HG02938 (cell line): ENCODE results near the gene ENDOU.

Experiments used
- ATAC-seq: cut with Tn5 transposase; IDR thresholded peaks from one replicate; pipeline ENCODE4 v1.9.1; 2021; ENCODE audit warnings: mild to moderate bottlenecking, moderate library complexity; ENCODE audit not compliant: unreplicated experiment

ENDOU gene

GRCh38 chr12:47744005-47744651, 18.8 kb upstream of the ENDOU start:
- no peak for ATAC-seq

GRCh38 chr12:47743311-47743860, 18.1 kb upstream of the ENDOU start:
- no peak for ATAC-seq

- no peak for ATAC-seq
Measured at GRCh38 chr12:47742253-47742825, 17.0 kb upstream of the ENDOU start.

- no peak for ATAC-seq
Measured at GRCh38 chr12:47741340-47741703, 16.0 kb upstream of the ENDOU start.

- peak; percentile 42 for ATAC-seq
Measured at GRCh38 chr12:47740606-47741339, 15.5 kb upstream of the ENDOU start.

- peak; percentile 43 for ATAC-seq
Measured at GRCh38 chr12:47739979-47740378, 14.7 kb upstream of the ENDOU start.

- no peak for ATAC-seq
Measured at GRCh38 chr12:47739297-47739696, 14.0 kb upstream of the ENDOU start.

GRCh38 chr12:47737936-47738594, 12.8 kb upstream of the ENDOU start:
- no peak for ATAC-seq

GRCh38 chr12:47736877-47737676, 11.8 kb upstream of the ENDOU start:
- ATAC-seq: no peak

GRCh38 chr12:47736216-47736615, 10.9 kb upstream of the ENDOU start:
- no peak for ATAC-seq

GRCh38 chr12:47735649-47736048, 10.4 kb upstream of the ENDOU start:
- ATAC-seq: no peak

- no peak for ATAC-seq
Measured at GRCh38 chr12:47734725-47735480, 9.6 kb upstream of the ENDOU start.

- no peak for ATAC-seq
Measured at GRCh38 chr12:47733142-47733541, 7.9 kb upstream of the ENDOU start.

- ATAC-seq: no peak
Measured at GRCh38 chr12:47732504-47732903, 7.2 kb upstream of the ENDOU start.

- ATAC-seq: no peak
Measured at GRCh38 chr12:47731723-47732122, 6.4 kb upstream of the ENDOU start.

GRCh38 chr12:47730341-47730744, 5.1 kb upstream of the ENDOU start:
- no peak for ATAC-seq

GRCh38 chr12:47729233-47729632, 3.9 kb upstream of the ENDOU start:
- no peak for ATAC-seq

GRCh38 chr12:47725893-47726292, 603 bp upstream of the ENDOU start:
- peak; percentile 90 for ATAC-seq

GRCh38 chr12:47722941-47723631, 2.2 kb downstream of the ENDOU start:
- no peak for ATAC-seq
